GM10266 (cell line): ENCODE measurements around the gene SAMHD1.

Experiments used
- DNase-seq: peaks from one replicate; pipeline ENCODE4 v3.0.0; 2012; ENCODE audit errors: extremely low spot score
- CTCF ChIP-seq: IDR thresholded peaks from 2 replicates; pipeline ENCODE4 v1.5.1; 2012; ENCODE audit warnings: mild to moderate bottlenecking, low read depth; ENCODE audit not compliant: control insufficient read depth, insufficient read depth; ENCODE audit errors: missing control alignments

Gene SAMHD1

GRCh38 chr20:36989797-36990196 lies 38.3 kb upstream of the SAMHD1 start:
- DNase-seq = no peak
- TF ChIP-seq CTCF = no peak

- no peak for DNase-seq
- TF ChIP-seq CTCF = no peak
Observed at GRCh38 chr20:36988494-36988966, 37.0 kb upstream of the SAMHD1 start.

- TF ChIP-seq CTCF = no peak
Observed at GRCh38 chr20:36984257-36984638, 32.7 kb upstream of the SAMHD1 start.

GRCh38 chr20:36975099-36975818 lies 23.8 kb upstream of the SAMHD1 start:
- no peak for TF ChIP-seq CTCF
- DNase-seq = peak; percentile 43

More at GRCh38 chr20:36984257-36984638, 32.7 kb upstream of the SAMHD1 start:
- no peak for DNase-seq

- no peak for TF ChIP-seq CTCF
- DNase-seq = no peak
Observed at GRCh38 chr20:36974660-36975059, 23.2 kb upstream of the SAMHD1 start.

GRCh38 chr20:36971103-36971502 lies 19.6 kb upstream of the SAMHD1 start:
- TF ChIP-seq CTCF = no peak
- no peak for DNase-seq

GRCh38 chr20:36969478-36970186 lies 18.1 kb upstream of the SAMHD1 start:
- no peak for TF ChIP-seq CTCF
- DNase-seq = no peak
